Sigmoid colon (tissue), 7 donors: ENCODE data around the gene ILKAP. TPM values are rescaled to one million over a fixed set of nuclear protein-coding genes. Genes with fewer than 3 reads are reported as not detected.

Source experiments
- DNase-seq: peaks from one replicate; pipeline ENCODE4 v3.0.0-alpha.2; 2019
- H3K27ac ChIP-seq, 4 donors: fragments of 200-600 bp; sonication (generic); one replicate each; pipeline ENCODE4 v1.5.1; 2016 to 2019; ENCODE audit warnings: mild to moderate bottlenecking in 1 of 4
- H3K27me3 ChIP-seq, 3 donors: fragments of 200-600 bp; sonication (generic); one replicate each; pipeline ENCODE4 v1.5.1; 2019; ENCODE audit warnings: mild to moderate bottlenecking in 1 of 3
- H3K36me3 ChIP-seq, 4 donors: fragments of 200-600 bp; sonication (generic); one replicate each; pipeline ENCODE4 v1.5.1; 2016 to 2019
- H3K4me1 ChIP-seq, 4 donors: fragments of 200-600 bp; sonication (generic); one replicate each; pipeline ENCODE4 v1.5.1; 2017 to 2019
- H3K4me3 ChIP-seq, 4 donors: fragments of 200-600 bp; sonication (generic); one replicate each; pipeline ENCODE4 v1.5.1; 2017 to 2019; ENCODE audit warnings: mild to moderate bottlenecking in 2 of 4, moderate library complexity in 1 of 4
- H3K9me3 ChIP-seq, 4 donors: fragments of 200-600 bp in 3 of 4; sonication (generic) in 3 of 4; one replicate each; pipeline versions ENCODE4 v1.5.1 to v1.6.1; 2013 to 2019
- CTCF ChIP-seq, 4 experiments: fragments of 450-650 bp in 3 of 4; fragments of 200-600 bp in 1 of 4; IDR thresholded peaks; one replicate each; pipeline ENCODE4 v1.5.1; 2016 to 2019; ENCODE audit warnings: antibody characterized with exemption in 4 of 4, mild to moderate bottlenecking in 3 of 4, moderate library complexity in 2 of 4
- EP300 ChIP-seq, 4 donors: sonication (generic); formaldehyde crosslinking; IDR thresholded peaks; one replicate each; pipeline ENCODE4 v1.6.1; 2017; ENCODE audit warnings: antibody characterized with exemption in 4 of 4
- POLR2A ChIP-seq, 2 donors: fragments of 450-650 bp; IDR thresholded peaks; one replicate each; pipeline ENCODE4 v1.6.1; 2016; ENCODE audit warnings: antibody characterized with exemption in 2 of 2, mild to moderate bottlenecking in 2 of 2, moderate library complexity in 2 of 2
- POLR2AphosphoS5 ChIP-seq, 4 donors: sonication (generic); formaldehyde crosslinking; IDR thresholded peaks; one replicate each; pipeline ENCODE4 v1.6.1; 2017; ENCODE audit warnings: antibody characterized with exemption in 4 of 4
- WGBS, 2 donors: extraction: QIAGEN DNeasy Blood & Tissue Kit; methylation state at CpG; one replicate each; pipeline ENCODE4 v1.1.7; 2013; 5-methylcytosine and 5-hydroxymethylcytosine counted together
- intact Hi-C: fragments of 100-400 bp; cut with DNase I; formaldehyde crosslinking; loops from one replicate; pipeline ENCODE4 v1.15.1; 2023
- polyA plus RNA-seq, 3 donors: library from polyadenylated mRNA; stranded (reverse); fragments of 200-250 nt; gene quantifications; one replicate each; pipeline ENCODE4 v1.2.3, GENCODE V29; 2013
- total RNA-seq, 4 donors: library from RNA; depleted of rRNA; stranded (reverse); fragments of >200 nt; gene quantifications; one replicate each; pipeline ENCODE4 v1.1.0, GENCODE V29; 2016
- donor health status: healthy with polysubstance abuse.
- donor health status: Bipolar disorder and iron deficiency.
- donor health status: healthy.

Gene ILKAP
- total and polyA plus RNA-seq, 7 donors: 26.4 to 57.3 (median 40.6) TPM

- no peak overlapping the region for H3K4me3 ChIP-seq
- intact Hi-C loops: no loop called here
- H3K4me1 ChIP-seq: peaks cover 0 to 48% (median 43%) of the 10 kb centered on the region in 4 donors
- TF ChIP-seq POLR2AphosphoS5 (IDR thresholded peaks at IDR 0.05): peak in 2 of 4 donors; percentile 9 to 60
- no peak for TF ChIP-seq EP300 (IDR thresholded peaks at IDR 0.05)
- H3K27ac ChIP-seq: peak overlapping the region; percentile 32 to 83 (median 68)
- WGBS, 2 donors: 31 to 56% methylated on average over 7 of the region's 7 CpGs
- H3K9me3 ChIP-seq: no peaks in the 10 kb centered on the region
- no peaks in the 10 kb centered on the region for H3K27me3 ChIP-seq
- H3K36me3 ChIP-seq: peaks cover under 1 to 30% (median 9%) of the 10 kb centered on the region in 4 donors
- DNase-seq: peak; percentile 86
These were observed 39.4 kb upstream of the ILKAP start for GRCh38 chr2:238242731-238243495.

DNA sequence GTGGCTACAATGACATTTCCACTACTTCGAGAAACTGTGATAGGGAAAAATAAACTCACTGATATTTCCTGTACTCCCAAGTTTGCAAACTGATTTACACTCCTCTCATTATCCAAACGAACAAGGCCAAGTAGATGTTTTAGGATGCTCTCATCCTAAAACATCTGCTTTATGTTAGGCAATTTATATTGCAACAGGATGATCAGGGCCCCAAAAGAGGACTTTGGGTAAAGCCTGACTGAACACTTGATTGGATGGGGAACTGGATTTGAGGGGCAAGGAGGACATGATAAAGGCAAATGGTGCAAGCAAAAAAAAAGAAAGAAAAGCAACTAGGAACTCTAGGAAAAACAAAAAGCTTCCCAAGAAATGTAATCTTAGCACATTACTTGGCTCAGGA lies 38.5 kb upstream of the ILKAP start:
- no peaks in the 10 kb centered on the region for H3K27me3 ChIP-seq
- no peak for DNase-seq
- H3K36me3 ChIP-seq: peaks cover 0 to 21% (median 9%) of the 10 kb centered on the region in 4 donors
- intact Hi-C loops: no loop called here
- H3K9me3 ChIP-seq: no peaks in the 10 kb centered on the region
- WGBS, 2 donors: 63 to 73% methylated on average over 2 of the region's 2 CpGs
- no peak for TF ChIP-seq POLR2A (IDR thresholded peaks at IDR 0.05)
- no peak for TF ChIP-seq EP300 (IDR thresholded peaks at IDR 0.05)
- TF ChIP-seq CTCF (IDR thresholded peaks at IDR 0.05): no peak
- H3K4me3 ChIP-seq: no peak overlapping the region
- H3K27ac ChIP-seq: peak overlapping the region in 3 of 4 donors; percentile 58 to 83 (median 77)
- peaks cover 0 to 48% (median 43%) of the 10 kb centered on the region in 4 donors for H3K4me1 ChIP-seq

GRCh38 chr2:238240757-238241711 lies 37.5 kb upstream of the ILKAP start:
- WGBS, 2 donors: 13 to 15% methylated on average over 71 of the region's 71 CpGs
- H3K4me3 ChIP-seq: peak overlapping the region; percentile 10 to 76 (median 74)
- peaks cover 0 to 12% (median 7%) of the 10 kb centered on the region in 4 donors for H3K36me3 ChIP-seq
- peak overlapping the region in 3 of 4 donors; percentile 58 to 83 (median 77) for H3K27ac ChIP-seq
- no peak for TF ChIP-seq POLR2A (IDR thresholded peaks at IDR 0.05)
- no peak for TF ChIP-seq POLR2AphosphoS5 (IDR thresholded peaks at IDR 0.05)
- no peak for TF ChIP-seq EP300 (IDR thresholded peaks at IDR 0.05)
- no peak for TF ChIP-seq CTCF (IDR thresholded peaks at IDR 0.05)
- intact Hi-C loops: no loop called here
- H3K27me3 ChIP-seq: no peaks in the 10 kb centered on the region
- peak; percentile 78 for DNase-seq
- H3K4me1 ChIP-seq: peaks cover 0 to 48% (median 43%) of the 10 kb centered on the region in 4 donors
- H3K9me3 ChIP-seq: no peaks in the 10 kb centered on the region

DNA sequence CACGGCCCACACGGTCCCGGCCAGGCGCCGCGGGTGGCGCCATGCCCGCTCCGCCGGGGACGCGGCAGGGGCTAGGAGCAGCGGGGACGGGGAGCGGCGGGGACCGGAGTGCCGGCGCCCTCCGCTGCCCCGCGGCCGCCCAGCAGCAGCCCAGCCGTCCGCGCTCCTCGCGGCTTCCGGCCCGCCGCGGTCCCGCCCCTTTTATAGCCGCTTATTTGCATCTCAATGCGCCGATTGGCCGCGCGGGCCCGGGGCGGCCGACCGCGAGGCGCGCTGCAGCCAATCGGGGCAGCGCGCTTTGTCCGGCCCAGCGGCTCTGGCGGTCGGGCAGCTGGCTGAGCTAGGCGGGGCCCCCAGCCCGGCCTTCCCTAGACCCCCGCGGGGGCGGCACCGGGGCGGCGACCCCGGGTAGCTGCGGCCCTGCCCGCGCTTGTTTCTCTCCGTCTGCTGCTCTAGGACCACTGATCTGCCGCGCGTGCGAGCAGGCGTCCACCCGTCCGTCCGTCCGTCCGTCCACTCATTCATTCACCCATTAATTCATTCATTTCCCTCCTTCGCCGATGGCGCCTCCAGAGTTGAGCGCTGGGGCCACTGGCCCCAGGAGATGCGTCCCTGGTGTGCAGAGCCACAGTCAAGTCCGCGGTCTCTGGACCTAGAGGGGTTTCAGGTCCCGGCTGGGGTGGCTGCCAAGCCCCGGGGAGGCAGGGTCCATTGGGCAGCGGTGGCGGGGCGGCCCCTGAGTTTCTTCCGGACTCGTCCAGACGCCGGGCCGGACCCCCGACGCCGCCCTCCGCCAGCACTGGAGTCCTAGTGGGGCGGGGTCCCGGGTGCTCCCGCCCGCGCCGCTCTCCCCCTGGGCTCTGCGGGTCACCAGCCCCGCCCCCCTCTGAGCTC lies 36.6 kb upstream of the ILKAP start, which contains the start of gene HES6:
Gene HES6 (minus strand): TSS at position 176 of the 894 bp plus-strand sequence. CDS start 133 bp downstream, at position 43.
- WGBS, 2 donors: 0 to 1% methylated on average over 105 of the region's 105 CpGs
- intact Hi-C loops: loop anchor here (2.0 kb wide), 1 partner anchor 37 kb away; the partner anchor contains the start of gene ILKAP
- peak within 1 kb of the TSS; percentile 81 to 89 (median 84) for H3K27ac ChIP-seq

More for the DNA sequence above, 36.6 kb upstream of the ILKAP start, which contains the start of gene HES6:
- Histone ChIP-seq H3K36me3 (peaks cover 0 to 3% (median under 1%) of the 10 kb centered on the region in 4 donors), H3K27me3 (no peaks in the 10 kb centered on the region), H3K4me1 (peaks cover 0 to 48% (median 43%) of the 10 kb centered on the region in 4 donors), H3K9me3 (no peaks in the 10 kb centered on the region), H3K4me3 (peak within 1 kb of the TSS; percentile 49 to 76 (median 74))
- TF ChIP-seq POLR2AphosphoS5 (IDR thresholded peaks at IDR 0.05): peak; percentile 63 to 84 (median 84)
- TF ChIP-seq CTCF (IDR thresholded peaks at IDR 0.05): no peak
- DNase-seq: peak; percentile 94
